DND-41 (cell line): ENCODE data around the gene MERTK.

Experiments used
- EZH2 ChIP-seq: IDR thresholded peaks from 3 replicates; pipeline ENCODE4 v1.6.1; 2012; ENCODE audit warnings: borderline replicate concordance, low read depth, mild to moderate bottlenecking, moderate library complexity, low read length, inconsistent platforms; ENCODE audit not compliant: severe bottlenecking
- TF ChIP-seq, protein P1 (sequence below): IDR thresholded peaks from 2 replicates; pipeline ENCODE4 v1.5.1; 2012; ENCODE audit warnings: borderline replicate concordance, low read length, moderate library complexity, mild to moderate bottlenecking; ENCODE audit not compliant: poor library complexity, severe bottlenecking; ENCODE audit errors: extremely low read depth

DNA sequence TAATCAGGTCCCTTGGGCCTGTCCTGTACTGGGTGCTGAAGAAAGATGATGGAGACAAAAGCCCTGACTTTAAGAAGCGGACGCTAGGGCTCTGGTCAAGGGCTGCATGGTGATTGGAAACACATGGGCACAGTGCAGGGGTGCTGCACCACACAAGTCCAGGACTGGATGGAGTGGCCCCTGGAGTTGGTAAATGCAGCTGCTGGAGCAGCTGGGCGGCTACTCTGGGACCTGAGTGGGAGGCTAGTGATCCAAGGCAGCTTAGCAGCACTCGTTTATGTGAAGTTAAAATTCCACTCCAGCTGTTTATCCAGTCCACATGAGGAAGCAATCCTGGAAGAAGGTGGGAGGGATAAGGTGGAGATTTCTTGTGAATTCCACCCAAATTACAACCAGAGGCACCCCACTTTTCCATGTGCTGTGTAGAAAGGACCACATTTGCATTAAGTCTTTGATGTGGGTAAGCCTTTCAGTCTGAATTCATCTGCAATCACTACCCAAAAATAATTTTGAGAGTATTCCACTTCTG, 24.9 kb downstream of the MERTK start:
- no peak for TF ChIP-seq EZH2
- TF ChIP-seq, protein P1, sequence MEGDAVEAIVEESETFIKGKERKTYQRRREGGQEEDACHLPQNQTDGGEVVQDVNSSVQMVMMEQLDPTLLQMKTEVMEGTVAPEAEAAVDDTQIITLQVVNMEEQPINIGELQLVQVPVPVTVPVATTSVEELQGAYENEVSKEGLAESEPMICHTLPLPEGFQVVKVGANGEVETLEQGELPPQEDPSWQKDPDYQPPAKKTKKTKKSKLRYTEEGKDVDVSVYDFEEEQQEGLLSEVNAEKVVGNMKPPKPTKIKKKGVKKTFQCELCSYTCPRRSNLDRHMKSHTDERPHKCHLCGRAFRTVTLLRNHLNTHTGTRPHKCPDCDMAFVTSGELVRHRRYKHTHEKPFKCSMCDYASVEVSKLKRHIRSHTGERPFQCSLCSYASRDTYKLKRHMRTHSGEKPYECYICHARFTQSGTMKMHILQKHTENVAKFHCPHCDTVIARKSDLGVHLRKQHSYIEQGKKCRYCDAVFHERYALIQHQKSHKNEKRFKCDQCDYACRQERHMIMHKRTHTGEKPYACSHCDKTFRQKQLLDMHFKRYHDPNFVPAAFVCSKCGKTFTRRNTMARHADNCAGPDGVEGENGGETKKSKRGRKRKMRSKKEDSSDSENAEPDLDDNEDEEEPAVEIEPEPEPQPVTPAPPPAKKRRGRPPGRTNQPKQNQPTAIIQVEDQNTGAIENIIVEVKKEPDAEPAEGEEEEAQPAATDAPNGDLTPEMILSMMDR, result no peak
